OCI-LY1 (cell line): ENCODE measurements around the gene HIRIP3.

Source experiments
- EZH2 ChIP-seq: fragments of 200-600 bp; sonication (generic), shearing (Covaris generic); IDR thresholded peaks from 2 replicates; pipeline ENCODE4 v1.8.0; 2017; ENCODE audit warnings: borderline replicate concordance, mixed run types, mild to moderate bottlenecking, antibody characterized with exemption, low read length, moderate library complexity, mixed read lengths
- TF ChIP-seq, protein P1 (sequence below): fragments of 200-600 bp; sonication (generic), shearing (Covaris generic); IDR thresholded peaks from 2 replicates; pipeline ENCODE4 v1.5.1; 2017; ENCODE audit warnings: mild to moderate bottlenecking, antibody characterized with exemption, low read length, moderate library complexity, mixed read lengths

DNA sequence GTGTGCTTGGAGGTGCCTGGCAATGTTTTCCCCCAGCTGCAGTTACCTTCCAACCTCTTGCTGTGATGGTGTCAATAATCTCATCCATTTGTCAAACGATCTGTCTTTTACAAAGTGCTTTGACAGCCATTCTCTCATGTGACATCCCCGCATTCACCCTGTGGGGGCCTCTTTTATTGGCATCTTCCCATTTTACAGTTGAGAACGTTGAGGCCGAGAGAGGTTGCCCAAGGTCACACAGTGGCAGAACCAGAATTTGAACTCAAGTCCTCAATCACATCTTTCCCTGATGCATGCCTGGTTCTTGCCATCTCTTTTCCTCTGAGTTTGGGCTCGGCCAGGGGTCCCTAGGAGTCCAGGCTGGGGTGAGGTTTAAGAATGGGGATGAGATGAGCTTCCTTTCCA is 20.3 kb downstream of the HIRIP3 start:
- no peak for TF ChIP-seq EZH2
- TF ChIP-seq, protein P1, sequence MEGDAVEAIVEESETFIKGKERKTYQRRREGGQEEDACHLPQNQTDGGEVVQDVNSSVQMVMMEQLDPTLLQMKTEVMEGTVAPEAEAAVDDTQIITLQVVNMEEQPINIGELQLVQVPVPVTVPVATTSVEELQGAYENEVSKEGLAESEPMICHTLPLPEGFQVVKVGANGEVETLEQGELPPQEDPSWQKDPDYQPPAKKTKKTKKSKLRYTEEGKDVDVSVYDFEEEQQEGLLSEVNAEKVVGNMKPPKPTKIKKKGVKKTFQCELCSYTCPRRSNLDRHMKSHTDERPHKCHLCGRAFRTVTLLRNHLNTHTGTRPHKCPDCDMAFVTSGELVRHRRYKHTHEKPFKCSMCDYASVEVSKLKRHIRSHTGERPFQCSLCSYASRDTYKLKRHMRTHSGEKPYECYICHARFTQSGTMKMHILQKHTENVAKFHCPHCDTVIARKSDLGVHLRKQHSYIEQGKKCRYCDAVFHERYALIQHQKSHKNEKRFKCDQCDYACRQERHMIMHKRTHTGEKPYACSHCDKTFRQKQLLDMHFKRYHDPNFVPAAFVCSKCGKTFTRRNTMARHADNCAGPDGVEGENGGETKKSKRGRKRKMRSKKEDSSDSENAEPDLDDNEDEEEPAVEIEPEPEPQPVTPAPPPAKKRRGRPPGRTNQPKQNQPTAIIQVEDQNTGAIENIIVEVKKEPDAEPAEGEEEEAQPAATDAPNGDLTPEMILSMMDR, result no peak
